Measurements from ENCODE around the gene CCNG2. TPM values are rescaled to one million over a fixed set of nuclear protein-coding genes. Genes with fewer than 3 reads are reported as not detected.
A peak's percentile ranks its signal among the peaks of the same experiment; 100 is the strongest.

CCNG2 gene
- total and polyA plus RNA-seq, 11 donors = 2.4 to 18.7 (median 5.7) TPM

DNA sequence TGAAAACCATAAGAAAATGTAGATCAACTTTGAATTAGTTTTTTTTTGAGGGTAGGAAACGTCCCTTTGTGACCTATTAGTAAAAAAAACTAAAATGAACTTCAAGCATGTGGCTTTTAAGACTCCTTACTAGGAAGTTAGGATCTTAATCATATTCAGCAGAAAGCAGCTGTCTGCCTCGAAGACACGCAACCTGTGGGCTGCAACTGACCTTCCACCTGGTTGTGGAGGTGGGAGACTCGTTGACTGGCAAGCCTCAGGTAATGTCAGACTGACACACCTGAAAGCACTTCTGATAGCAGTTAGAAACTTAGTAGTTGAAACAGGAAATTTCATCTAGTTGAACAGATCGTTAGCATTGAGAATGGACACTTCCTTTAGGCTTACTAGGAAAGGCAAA lies 37.4 kb downstream of the CCNG2 start:
- no peaks in the 10 kb centered on the region for H3K36me3 ChIP-seq
- TF ChIP-seq, protein P1, sequence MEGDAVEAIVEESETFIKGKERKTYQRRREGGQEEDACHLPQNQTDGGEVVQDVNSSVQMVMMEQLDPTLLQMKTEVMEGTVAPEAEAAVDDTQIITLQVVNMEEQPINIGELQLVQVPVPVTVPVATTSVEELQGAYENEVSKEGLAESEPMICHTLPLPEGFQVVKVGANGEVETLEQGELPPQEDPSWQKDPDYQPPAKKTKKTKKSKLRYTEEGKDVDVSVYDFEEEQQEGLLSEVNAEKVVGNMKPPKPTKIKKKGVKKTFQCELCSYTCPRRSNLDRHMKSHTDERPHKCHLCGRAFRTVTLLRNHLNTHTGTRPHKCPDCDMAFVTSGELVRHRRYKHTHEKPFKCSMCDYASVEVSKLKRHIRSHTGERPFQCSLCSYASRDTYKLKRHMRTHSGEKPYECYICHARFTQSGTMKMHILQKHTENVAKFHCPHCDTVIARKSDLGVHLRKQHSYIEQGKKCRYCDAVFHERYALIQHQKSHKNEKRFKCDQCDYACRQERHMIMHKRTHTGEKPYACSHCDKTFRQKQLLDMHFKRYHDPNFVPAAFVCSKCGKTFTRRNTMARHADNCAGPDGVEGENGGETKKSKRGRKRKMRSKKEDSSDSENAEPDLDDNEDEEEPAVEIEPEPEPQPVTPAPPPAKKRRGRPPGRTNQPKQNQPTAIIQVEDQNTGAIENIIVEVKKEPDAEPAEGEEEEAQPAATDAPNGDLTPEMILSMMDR (IDR thresholded peaks at IDR 0.05) = no peak
- TF ChIP-seq POLR2A (IDR thresholded peaks at IDR 0.05) = no peak
- ATAC-seq = no peak
- no peak overlapping the region for H3K4me3 ChIP-seq
- peaks cover 0 to 4% (median 0%) of the 10 kb centered on the region in 9 donors for H3K27me3 ChIP-seq
- peaks cover 0 to 20% (median 0%) of the 10 kb centered on the region in 12 donors for H3K4me1 ChIP-seq
- intact Hi-C loops (cut with DNase I) = loop anchor here in 1 of 10 donors (10.0 kb wide), 1 partner anchor 760 kb away; the partner anchor contains the start of gene SHROOM3
- DNase-seq = no peak
- H3K27ac ChIP-seq = peak overlapping the region in 1 of 12 donors; percentile 74
- no peaks in the 10 kb centered on the region for H3K9me3 ChIP-seq
- 63 to 74% (median 69%) methylated on average over 5 of the region's 5 CpGs for WGBS, 4 donors

DNA sequence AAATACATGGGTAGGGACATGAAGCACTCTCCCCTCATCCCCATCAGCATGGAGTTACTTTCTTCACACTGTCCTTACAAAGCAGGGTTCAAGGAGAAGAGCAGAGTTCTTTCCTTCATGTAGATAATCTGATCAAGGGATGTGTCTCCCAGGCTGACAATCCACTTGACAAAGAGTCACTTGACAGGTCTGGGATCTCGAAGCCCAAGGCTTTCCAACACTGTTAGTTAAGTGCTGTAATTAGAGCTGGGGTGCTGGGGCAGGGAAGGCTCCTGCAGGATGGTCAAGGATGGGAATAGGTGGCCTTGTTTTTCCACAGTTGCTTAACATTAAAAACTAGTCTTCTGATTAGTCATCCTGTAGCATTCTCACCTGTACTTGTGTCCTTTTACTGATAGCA lies 38.0 kb downstream of the CCNG2 start:
- DNase-seq (no peak), ATAC-seq (no peak)
- TF ChIP-seq POLR2A (IDR thresholded peaks at IDR 0.05) = no peak
- TF ChIP-seq, protein P1 (IDR thresholded peaks at IDR 0.05) = no peak
- Histone ChIP-seq H3K4me3 (no peak overlapping the region), H3K4me1 (peaks cover 0 to 20% (median 0%) of the 10 kb centered on the region in 12 donors), H3K27ac (no peak overlapping the region), H3K9me3 (no peaks in the 10 kb centered on the region), H3K36me3 (no peaks in the 10 kb centered on the region), H3K27me3 (peaks cover 0 to 4% (median 0%) of the 10 kb centered on the region in 9 donors)
- intact Hi-C loops (cut with DNase I) = loop anchor here in 1 of 10 donors (10.0 kb wide), 1 partner anchor 760 kb away; the partner anchor contains the start of gene SHROOM3
- WGBS, 4 donors = 41 to 67% (median 53%) methylated on average over 1 of the region's 1 CpG

DNA sequence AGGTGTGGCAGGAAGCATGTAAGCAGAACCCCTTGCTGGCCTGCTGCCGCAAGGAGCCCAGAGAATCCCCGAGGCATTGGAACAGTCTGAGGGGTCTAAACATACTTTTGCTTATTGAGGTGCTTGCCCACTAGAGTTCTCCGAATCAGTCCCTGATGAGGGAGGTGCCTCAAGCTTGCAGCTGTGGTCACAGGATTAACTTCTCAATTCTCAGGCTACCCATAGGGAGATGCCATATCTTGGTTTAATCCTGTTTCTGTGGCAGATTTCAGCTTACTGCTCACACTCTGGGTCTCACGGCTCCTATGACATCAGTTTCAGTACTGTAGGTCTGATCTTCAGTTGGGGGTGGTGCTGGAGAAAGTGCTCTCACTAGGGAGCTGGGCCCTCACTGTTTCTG lies 39.9 kb downstream of the CCNG2 start:
- no peak overlapping the region for H3K27ac ChIP-seq
- peaks cover 0 to 20% (median 0%) of the 10 kb centered on the region in 12 donors for H3K4me1 ChIP-seq
- no peak for DNase-seq
- intact Hi-C loops (cut with DNase I) = loop anchor here in 1 of 10 donors (10.0 kb wide), 1 partner anchor 762 kb away; the partner anchor contains the start of gene SHROOM3
- no peak for ATAC-seq
- WGBS, 4 donors = 70 to 96% (median 86%) methylated on average over 4 of the region's 4 CpGs
- H3K4me3 ChIP-seq = no peak overlapping the region
- peaks cover 0 to 4% (median 0%) of the 10 kb centered on the region in 9 donors for H3K27me3 ChIP-seq
- TF ChIP-seq, protein P1 (IDR thresholded peaks at IDR 0.05) = no peak
- TF ChIP-seq POLR2A (IDR thresholded peaks at IDR 0.05) = no peak
- no peaks in the 10 kb centered on the region for H3K9me3 ChIP-seq
- no peaks in the 10 kb centered on the region for H3K36me3 ChIP-seq

DNA sequence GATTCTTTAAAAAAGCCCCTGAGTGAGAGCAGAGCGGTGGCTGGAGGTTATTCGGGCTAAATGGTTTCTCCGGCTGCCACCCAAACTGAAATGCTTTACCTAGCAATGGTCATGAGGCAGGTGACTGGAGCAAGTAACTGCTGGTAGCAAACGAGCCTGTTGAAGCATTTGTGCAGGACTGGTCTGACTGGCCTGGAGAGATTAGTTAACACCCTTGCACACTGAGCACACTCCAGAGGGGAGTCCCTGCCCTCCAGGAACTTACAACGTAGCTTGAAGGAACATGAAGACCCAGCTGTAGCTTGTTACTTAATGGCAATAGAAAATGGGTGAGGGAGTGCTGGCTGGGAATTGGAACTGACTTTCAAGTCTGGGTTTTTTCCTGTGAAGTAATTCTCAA lies 40.4 kb downstream of the CCNG2 start:
- H3K27ac ChIP-seq = no peak overlapping the region
- H3K4me1 ChIP-seq = peaks cover 0 to 20% (median 0%) of the 10 kb centered on the region in 12 donors
- DNase-seq = no peak
- intact Hi-C loops (cut with DNase I) = loop anchor here in 1 of 10 donors (10.0 kb wide), 1 partner anchor 763 kb away; the partner anchor contains the start of gene SHROOM3
- 89 to 93% (median 90%) methylated on average over 5 of the region's 5 CpGs for WGBS, 4 donors
- TF ChIP-seq, protein P1 (IDR thresholded peaks at IDR 0.05) = no peak
- no peak for TF ChIP-seq POLR2A (IDR thresholded peaks at IDR 0.05)
- no peak overlapping the region for H3K4me3 ChIP-seq
- H3K36me3 ChIP-seq = no peaks in the 10 kb centered on the region
- peaks cover 0 to 4% (median 0%) of the 10 kb centered on the region in 9 donors for H3K27me3 ChIP-seq
- H3K9me3 ChIP-seq = no peaks in the 10 kb centered on the region
- no peak for ATAC-seq
